AG09309 (cell line): Measurements from ENCODE around the gene ERGIC3.

ENCODE experiments used
- DNase-seq: peaks from one replicate; pipeline ENCODE4 v3.0.0-alpha.2; 2010; ENCODE audit warnings: low read depth
- H3K4me3 ChIP-seq: 2 replicates; pipeline ENCODE4 v1.5.1; 2011; ENCODE audit warnings: mild to moderate bottlenecking, low read depth, low read length, moderate library complexity; ENCODE audit not compliant: control insufficient read depth
- TF ChIP-seq, protein P1 (sequence below): IDR thresholded peaks from 2 replicates; pipeline ENCODE4 v1.5.1; 2011; ENCODE audit warnings: mild to moderate bottlenecking, low read depth, low read length, inconsistent platforms; ENCODE audit not compliant: insufficient read depth, control insufficient read depth; ENCODE audit errors: missing control alignments

Gene ERGIC3

DNA sequence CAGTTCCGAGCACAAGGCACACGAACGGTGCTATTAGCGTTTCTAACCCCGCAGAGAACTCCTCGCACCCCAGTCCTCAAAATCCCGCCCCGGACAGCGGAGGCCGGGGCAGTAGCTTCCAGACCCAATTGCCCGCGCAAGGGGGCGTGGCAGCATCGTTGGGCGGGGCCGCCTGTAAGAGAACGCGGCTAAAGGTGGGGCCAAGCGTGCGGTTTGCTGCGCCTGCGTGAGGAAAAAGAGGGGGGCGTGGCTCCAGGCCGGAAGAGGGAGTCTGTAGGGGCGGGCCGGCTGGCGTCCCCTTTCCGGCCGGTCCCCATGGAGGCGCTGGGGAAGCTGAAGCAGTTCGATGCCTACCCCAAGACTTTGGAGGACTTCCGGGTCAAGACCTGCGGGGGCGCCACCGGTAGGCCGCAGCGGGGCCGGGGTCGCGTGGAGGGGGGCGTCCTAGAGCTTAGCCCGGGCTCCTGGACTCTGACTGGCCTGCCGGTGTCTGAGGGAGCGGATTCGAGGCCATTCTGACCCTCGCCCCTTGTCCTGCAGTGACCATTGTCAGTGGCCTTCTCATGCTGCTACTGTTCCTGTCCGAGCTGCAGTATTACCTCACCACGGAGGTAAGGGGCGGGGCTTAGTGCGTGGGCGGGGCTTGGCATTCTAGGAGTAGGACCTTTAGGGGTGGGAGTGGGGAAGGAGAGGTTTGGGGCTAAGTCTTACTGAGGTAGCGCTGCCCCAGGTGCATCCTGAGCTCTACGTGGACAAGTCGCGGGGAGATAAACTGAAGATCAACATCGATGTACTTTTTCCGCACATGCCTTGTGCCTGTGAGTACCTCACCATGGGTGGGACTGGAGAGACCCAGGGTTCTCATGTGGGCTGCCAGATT lies at the start of gene ERGIC3:
TSS of gene ERGIC3 (plus strand) at position 296 of the 880 bp plus-strand sequence. CDS start at position 316, 20 bp downstream.
- peak; percentile 62 for DNase-seq
- peak within 1 kb of the TSS; percentile 72 for H3K4me3 ChIP-seq
- TF ChIP-seq, protein P1, sequence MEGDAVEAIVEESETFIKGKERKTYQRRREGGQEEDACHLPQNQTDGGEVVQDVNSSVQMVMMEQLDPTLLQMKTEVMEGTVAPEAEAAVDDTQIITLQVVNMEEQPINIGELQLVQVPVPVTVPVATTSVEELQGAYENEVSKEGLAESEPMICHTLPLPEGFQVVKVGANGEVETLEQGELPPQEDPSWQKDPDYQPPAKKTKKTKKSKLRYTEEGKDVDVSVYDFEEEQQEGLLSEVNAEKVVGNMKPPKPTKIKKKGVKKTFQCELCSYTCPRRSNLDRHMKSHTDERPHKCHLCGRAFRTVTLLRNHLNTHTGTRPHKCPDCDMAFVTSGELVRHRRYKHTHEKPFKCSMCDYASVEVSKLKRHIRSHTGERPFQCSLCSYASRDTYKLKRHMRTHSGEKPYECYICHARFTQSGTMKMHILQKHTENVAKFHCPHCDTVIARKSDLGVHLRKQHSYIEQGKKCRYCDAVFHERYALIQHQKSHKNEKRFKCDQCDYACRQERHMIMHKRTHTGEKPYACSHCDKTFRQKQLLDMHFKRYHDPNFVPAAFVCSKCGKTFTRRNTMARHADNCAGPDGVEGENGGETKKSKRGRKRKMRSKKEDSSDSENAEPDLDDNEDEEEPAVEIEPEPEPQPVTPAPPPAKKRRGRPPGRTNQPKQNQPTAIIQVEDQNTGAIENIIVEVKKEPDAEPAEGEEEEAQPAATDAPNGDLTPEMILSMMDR, result no peak

DNA sequence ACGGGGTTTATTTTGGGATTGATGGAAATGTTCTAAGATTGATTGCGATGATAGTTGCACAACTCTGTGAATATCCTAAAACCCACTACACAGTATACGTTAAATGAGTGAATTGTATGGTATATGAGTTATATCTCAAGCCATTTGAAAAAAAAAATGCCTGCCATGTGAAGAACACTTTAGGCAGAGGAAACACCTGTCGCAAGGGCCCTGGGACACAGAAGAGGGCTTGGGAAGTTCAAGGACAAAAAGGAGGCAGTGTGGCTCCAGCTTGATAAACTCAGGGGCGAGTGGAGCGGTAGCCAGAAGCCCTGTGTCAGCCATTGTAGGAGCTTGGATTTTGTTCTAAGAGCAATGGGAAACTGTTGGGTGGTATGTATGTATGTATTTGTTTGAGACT lies 49.5 kb upstream of the ERGIC3 start:
- DNase-seq, result no peak
- no peak overlapping the region for H3K4me3 ChIP-seq
- TF ChIP-seq, protein P1, result no peak

DNA sequence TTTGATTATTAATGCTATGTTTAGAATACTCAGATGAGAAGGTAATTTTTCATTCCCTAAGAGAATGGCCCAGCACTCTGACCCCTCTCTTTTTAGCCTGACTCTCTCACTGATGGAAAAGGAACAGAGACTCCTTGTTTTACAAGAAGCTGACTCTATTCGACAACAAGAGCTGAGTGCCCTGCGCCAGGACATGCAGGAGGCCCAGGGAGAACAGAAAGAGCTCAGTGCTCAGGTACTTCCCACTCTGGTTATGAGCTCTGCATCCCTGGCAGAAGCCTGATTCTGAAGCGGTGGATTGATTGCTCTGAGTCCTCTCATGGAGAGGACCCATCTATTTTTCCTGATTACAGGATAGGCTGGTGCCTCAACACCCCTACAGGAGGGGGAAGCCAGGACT lies 45.4 kb upstream of the ERGIC3 start:
- TF ChIP-seq, protein P1, result no peak
- no peak overlapping the region for H3K4me3 ChIP-seq
- no peak for DNase-seq

DNA sequence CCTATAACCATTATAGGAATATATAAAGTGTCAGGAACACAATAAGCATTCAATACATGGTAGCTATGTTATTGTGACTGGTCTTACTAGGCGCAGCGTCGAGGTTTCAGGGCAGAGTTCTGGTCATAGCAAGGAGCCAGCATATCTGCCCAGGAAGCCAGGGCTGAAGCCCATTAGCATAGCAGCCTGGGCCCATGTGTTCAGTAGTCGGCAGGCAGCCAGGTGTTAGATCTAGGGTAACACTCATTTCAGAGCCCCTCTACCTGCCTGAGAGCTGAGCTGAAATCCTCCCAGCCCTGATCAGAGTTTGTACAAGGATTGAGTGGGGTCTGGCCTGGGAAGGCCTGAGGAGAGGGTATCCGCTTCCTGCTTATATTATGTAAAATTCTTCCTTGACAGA lies 44.6 kb upstream of the ERGIC3 start:
- no peak overlapping the region for H3K4me3 ChIP-seq
- TF ChIP-seq, protein P1, result no peak
- no peak for DNase-seq

DNA sequence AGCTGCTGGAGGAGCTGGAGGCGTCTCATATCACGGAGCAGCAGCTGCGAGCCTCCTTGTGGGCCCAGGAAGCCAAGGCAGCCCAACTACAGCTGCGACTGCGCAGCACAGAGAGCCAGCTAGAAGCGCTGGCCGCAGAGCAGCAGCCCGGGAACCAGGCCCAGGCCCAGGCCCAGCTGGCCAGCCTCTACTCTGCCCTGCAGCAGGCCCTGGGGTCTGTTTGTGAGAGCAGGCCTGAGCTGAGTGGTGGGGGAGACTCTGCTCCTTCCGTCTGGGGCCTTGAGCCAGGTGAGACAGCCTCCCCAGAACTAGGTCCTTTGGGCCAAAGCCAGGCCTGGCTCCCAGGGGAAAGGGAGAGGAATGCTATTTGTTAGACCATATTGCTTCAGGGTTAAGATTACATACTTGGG lies 44.1 kb upstream of the ERGIC3 start:
- TF ChIP-seq, protein P1, result no peak
- no peak overlapping the region for H3K4me3 ChIP-seq
- no peak for DNase-seq

DNA sequence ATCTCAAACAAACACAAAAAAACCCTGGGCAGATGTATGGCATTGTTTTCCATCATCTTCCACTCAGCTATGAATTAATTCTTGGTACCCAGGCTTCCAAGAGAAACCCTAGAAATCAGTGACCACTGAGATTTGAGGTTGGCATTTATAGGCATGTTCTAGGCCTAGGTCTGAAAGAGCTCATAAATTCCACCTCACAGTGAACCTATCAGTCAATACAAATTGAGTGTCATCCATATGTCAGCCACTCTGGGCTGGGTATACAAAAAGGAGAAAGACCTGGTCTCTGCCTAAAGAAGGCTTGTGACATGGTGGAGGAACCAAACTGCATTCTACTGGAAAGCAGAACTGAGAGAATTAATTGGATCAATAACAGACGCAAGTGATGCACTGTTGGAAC lies 42.6 kb upstream of the ERGIC3 start:
- no peak for DNase-seq
- TF ChIP-seq, protein P1, result no peak
- H3K4me3 ChIP-seq, result no peak overlapping the region

DNA sequence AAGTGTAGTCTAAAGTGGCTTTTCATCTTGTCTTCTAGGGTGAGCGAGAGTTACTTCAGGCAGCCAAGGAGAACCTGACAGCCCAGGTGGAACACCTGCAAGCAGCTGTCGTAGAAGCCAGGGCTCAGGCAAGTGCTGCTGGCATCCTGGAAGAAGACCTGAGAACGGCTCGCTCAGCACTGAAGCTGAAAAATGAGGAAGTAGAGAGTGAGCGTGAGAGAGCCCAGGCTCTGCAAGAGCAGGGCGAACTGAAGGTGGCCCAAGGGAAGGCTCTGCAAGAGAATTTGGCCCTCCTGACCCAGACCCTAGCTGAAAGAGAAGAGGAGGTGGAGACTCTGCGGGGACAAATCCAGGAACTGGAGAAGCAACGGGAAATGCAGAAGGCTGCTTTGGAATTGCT lies 39.5 kb upstream of the ERGIC3 start:
- DNase-seq, result no peak
- TF ChIP-seq, protein P1, result no peak

More for the DNA sequence above, 39.5 kb upstream of the ERGIC3 start:
- H3K4me3 ChIP-seq, result no peak overlapping the region
